H1 (cell line): Measurements from ENCODE around the gene EZH2. TPM values are rescaled to one million over a fixed set of nuclear protein-coding genes. Genes with fewer than 3 reads are reported as not detected.

ENCODE experiments used
- BCL11A ChIP-seq, 2 experiments: IDR thresholded peaks; one replicate each; pipeline ENCODE4 v1.6.1; 2011; ENCODE audit warnings: low read depth in 2 of 2, low read length in 2 of 2, mild to moderate bottlenecking in 2 of 2
- CHD2 ChIP-seq: IDR thresholded peaks from 2 replicates; pipeline ENCODE4 v1.6.1; 2012; ENCODE audit warnings: low read length, improper control_type of control experiment
- NANOG ChIP-seq: IDR thresholded peaks from 2 replicates; pipeline ENCODE4 v1.6.1; 2011; ENCODE audit warnings: low read length, low read depth, mild to moderate bottlenecking, inconsistent platforms; ENCODE audit not compliant: insufficient read depth, poor library complexity, severe bottlenecking
- POLR2A ChIP-seq, 2 experiments: IDR thresholded peaks; 1 replicate in 1 of 2; 2 replicates in 1 of 2; pipeline ENCODE4 v1.6.1; 2011; ENCODE audit warnings: low read depth in 2 of 2, low read length in 2 of 2, mild to moderate bottlenecking in 2 of 2; ENCODE audit errors: control extremely low read depth in 1 of 2
- SIRT6 ChIP-seq: IDR thresholded peaks from one replicate; pipeline ENCODE4 v1.7.1; 2012; ENCODE audit warnings: low read length, inconsistent platforms
- SUZ12 ChIP-seq: fragments of 200-600 bp; sonication (generic); IDR thresholded peaks from 2 replicates; pipeline ENCODE4 v1.6.1; 2012; ENCODE audit warnings: mild to moderate bottlenecking, inconsistent platforms, low read length, moderate library complexity, mixed read lengths
- TAF1 ChIP-seq: IDR thresholded peaks from 2 replicates; pipeline ENCODE4 v1.6.1; 2011; ENCODE audit warnings: mild to moderate bottlenecking, low read depth, low read length
- polyA plus RNA-seq, 7 experiments: library from polyadenylated mRNA; depleted of rRNA in 3 of 7; stranded (reverse) in 5 of 7; unstranded in 2 of 7; fragments of >200 nt in 5 of 7; fragments of 200-250 nt in 2 of 7; gene quantifications; 1 replicate in 5 of 7; 2 replicates in 1 of 7; 4 replicates in 1 of 7; pipeline versions ENCODE4 v1.2.1 to v1.2.3, GENCODE V29; 2011 to 2013; ENCODE audit warnings: missing spikeins in 2 of 7, mixed read lengths in 2 of 7
- total RNA-seq: library from RNA; stranded (reverse); fragmentation: NEBNext Ultra II Directional; extraction: Animal tissue kit (Norgen Biotek cat#: 25700); gene quantifications from 2 replicates; pipeline ENCODE4 v1.2.1, GENCODE V29; 2021
- TF ChIP-seq, protein P1 (sequence below): fragments of 300-600 bp; sonication (generic); IDR thresholded peaks from 2 replicates; pipeline ENCODE4 v1.7.1; 2012; ENCODE audit warnings: low read length, moderate library complexity, mild to moderate bottlenecking, inconsistent platforms; ENCODE audit not compliant: insufficient replicate concordance

EZH2 gene
- total and polyA plus RNA-seq, 2 of the 8 experiments (the other 6 are each of a cell fraction or from before 2014, with no cell fraction given): 28.9 to 49.0 TPM

DNA sequence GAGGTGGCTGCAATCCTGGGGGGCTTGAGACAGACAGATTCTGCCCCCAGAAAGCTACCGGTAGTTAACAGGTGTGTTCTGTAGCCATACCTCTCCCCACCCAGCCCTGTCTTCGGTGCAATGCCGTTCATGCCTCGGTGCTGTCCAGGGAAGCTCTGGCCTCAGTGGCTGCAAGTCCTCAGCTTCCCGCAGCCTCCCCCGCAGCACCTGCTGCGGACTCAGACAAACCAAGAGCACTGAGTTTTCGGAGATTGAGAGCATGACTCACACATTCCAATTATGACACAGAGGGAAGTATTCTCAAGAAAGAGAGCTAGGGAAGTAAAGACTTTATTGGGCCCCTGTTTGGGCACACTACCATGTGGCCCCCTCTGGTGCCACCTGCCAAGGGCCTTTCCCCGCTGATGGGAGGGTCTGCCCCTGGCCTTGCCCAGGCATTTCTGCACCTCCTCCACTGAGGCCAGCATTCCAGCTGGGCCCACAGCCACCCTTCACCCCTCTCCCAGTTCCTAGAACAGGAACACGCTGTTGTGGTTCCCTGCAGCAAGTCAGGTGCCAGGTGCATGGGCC lies 30.2 kb upstream of the EZH2 start (continued):
- TF ChIP-seq, protein P1, sequence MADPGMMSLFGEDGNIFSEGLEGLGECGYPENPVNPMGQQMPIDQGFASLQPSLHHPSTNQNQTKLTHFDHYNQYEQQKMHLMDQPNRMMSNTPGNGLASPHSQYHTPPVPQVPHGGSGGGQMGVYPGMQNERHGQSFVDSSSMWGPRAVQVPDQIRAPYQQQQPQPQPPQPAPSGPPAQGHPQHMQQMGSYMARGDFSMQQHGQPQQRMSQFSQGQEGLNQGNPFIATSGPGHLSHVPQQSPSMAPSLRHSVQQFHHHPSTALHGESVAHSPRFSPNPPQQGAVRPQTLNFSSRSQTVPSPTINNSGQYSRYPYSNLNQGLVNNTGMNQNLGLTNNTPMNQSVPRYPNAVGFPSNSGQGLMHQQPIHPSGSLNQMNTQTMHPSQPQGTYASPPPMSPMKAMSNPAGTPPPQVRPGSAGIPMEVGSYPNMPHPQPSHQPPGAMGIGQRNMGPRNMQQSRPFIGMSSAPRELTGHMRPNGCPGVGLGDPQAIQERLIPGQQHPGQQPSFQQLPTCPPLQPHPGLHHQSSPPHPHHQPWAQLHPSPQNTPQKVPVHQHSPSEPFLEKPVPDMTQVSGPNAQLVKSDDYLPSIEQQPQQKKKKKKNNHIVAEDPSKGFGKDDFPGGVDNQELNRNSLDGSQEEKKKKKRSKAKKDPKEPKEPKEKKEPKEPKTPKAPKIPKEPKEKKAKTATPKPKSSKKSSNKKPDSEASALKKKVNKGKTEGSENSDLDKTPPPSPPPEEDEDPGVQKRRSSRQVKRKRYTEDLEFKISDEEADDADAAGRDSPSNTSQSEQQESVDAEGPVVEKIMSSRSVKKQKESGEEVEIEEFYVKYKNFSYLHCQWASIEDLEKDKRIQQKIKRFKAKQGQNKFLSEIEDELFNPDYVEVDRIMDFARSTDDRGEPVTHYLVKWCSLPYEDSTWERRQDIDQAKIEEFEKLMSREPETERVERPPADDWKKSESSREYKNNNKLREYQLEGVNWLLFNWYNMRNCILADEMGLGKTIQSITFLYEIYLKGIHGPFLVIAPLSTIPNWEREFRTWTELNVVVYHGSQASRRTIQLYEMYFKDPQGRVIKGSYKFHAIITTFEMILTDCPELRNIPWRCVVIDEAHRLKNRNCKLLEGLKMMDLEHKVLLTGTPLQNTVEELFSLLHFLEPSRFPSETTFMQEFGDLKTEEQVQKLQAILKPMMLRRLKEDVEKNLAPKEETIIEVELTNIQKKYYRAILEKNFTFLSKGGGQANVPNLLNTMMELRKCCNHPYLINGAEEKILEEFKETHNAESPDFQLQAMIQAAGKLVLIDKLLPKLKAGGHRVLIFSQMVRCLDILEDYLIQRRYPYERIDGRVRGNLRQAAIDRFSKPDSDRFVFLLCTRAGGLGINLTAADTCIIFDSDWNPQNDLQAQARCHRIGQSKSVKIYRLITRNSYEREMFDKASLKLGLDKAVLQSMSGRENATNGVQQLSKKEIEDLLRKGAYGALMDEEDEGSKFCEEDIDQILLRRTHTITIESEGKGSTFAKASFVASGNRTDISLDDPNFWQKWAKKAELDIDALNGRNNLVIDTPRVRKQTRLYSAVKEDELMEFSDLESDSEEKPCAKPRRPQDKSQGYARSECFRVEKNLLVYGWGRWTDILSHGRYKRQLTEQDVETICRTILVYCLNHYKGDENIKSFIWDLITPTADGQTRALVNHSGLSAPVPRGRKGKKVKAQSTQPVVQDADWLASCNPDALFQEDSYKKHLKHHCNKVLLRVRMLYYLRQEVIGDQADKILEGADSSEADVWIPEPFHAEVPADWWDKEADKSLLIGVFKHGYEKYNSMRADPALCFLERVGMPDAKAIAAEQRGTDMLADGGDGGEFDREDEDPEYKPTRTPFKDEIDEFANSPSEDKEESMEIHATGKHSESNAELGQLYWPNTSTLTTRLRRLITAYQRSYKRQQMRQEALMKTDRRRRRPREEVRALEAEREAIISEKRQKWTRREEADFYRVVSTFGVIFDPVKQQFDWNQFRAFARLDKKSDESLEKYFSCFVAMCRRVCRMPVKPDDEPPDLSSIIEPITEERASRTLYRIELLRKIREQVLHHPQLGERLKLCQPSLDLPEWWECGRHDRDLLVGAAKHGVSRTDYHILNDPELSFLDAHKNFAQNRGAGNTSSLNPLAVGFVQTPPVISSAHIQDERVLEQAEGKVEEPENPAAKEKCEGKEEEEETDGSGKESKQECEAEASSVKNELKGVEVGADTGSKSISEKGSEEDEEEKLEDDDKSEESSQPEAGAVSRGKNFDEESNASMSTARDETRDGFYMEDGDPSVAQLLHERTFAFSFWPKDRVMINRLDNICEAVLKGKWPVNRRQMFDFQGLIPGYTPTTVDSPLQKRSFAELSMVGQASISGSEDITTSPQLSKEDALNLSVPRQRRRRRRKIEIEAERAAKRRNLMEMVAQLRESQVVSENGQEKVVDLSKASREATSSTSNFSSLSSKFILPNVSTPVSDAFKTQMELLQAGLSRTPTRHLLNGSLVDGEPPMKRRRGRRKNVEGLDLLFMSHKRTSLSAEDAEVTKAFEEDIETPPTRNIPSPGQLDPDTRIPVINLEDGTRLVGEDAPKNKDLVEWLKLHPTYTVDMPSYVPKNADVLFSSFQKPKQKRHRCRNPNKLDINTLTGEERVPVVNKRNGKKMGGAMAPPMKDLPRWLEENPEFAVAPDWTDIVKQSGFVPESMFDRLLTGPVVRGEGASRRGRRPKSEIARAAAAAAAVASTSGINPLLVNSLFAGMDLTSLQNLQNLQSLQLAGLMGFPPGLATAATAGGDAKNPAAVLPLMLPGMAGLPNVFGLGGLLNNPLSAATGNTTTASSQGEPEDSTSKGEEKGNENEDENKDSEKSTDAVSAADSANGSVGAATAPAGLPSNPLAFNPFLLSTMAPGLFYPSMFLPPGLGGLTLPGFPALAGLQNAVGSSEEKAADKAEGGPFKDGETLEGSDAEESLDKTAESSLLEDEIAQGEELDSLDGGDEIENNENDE: no peak
- TF ChIP-seq SIRT6: no peak
- no peak for TF ChIP-seq BCL11A (IDR thresholded peaks at IDR 0.05; ENCODE audit: low read depth in 2 of 2, low read length in 2 of 2)
- no peak for TF ChIP-seq CHD2
- TF ChIP-seq SUZ12: no peak
- no peak for TF ChIP-seq TAF1
- TF ChIP-seq NANOG: no peak
- TF ChIP-seq POLR2A (IDR thresholded peaks at IDR 0.05; ENCODE audit: control extremely low read depth in 1 of 2, low read depth in 2 of 2, low read length in 2 of 2): no peak
